CD14-positive monocyte (primary cell): Measurements from ENCODE around the gene WNT9B. TPM values are rescaled to one million over a fixed set of nuclear protein-coding genes. Genes with fewer than 3 reads are reported as not detected.

ENCODE experiments used
- DNase-seq, 3 donors: peaks; one replicate each; pipeline ENCODE4 v3.0.0-alpha.2; 2011 to 2022
- H2AFZ ChIP-seq: 2 replicates; pipeline ENCODE4 v1.6.0; 2012; ENCODE audit warnings: mild to moderate bottlenecking, low read depth, low read length, inconsistent platforms; ENCODE audit not compliant: insufficient read depth, poor library complexity, severe bottlenecking
- H3K27ac ChIP-seq, 2 donors: 1 replicate in 1 of 2; 2 replicates in 1 of 2; pipeline ENCODE4 v1.5.1; 2012 to 2013; ENCODE audit warnings: low read length in 2 of 2, control low read depth in 1 of 2, inconsistent platforms in 1 of 2, low read depth in 1 of 2, mild to moderate bottlenecking in 1 of 2
- H3K27me3 ChIP-seq, 2 donors: one replicate each; pipeline versions ENCODE4 v1.6.0 to v1.6.1; 2011 to 2013; ENCODE audit warnings: low read length in 2 of 2; ENCODE audit not compliant: control insufficient read depth in 2 of 2, insufficient read depth in 2 of 2
- H3K36me3 ChIP-seq, 2 donors: replicated peaks in 1 of 2; 1 replicate in 1 of 2; 2 replicates in 1 of 2; pipeline versions ENCODE4 v1.5.1 to v1.6.1; 2012 to 2013; ENCODE audit warnings: low read length in 2 of 2, control low read depth in 1 of 2, inconsistent platforms in 1 of 2, mild to moderate bottlenecking in 1 of 2; ENCODE audit not compliant: insufficient read depth in 2 of 2, control insufficient read depth in 1 of 2
- H3K4me1 ChIP-seq, 2 donors: 1 replicate in 1 of 2; 2 replicates in 1 of 2; pipeline versions ENCODE4 v1.5.1 to v1.6.1; 2012 to 2013; ENCODE audit warnings: low read length in 2 of 2, control low read depth in 1 of 2, inconsistent platforms in 1 of 2, mild to moderate bottlenecking in 1 of 2, moderate library complexity in 1 of 2; ENCODE audit not compliant: insufficient read depth in 2 of 2, control insufficient read depth in 1 of 2
- H3K4me2 ChIP-seq: replicated peaks from 2 replicates; pipeline ENCODE3; 2012; ENCODE audit warnings: low read length, moderate library complexity, mild to moderate bottlenecking; ENCODE audit not compliant: poor library complexity, severe bottlenecking; ENCODE audit errors: extremely low read depth
- H3K4me3 ChIP-seq, 3 experiments: fragments of 200-600 bp in 1 of 3; sonication (generic) in 1 of 3; replicated peaks in 1 of 3; 1 replicate in 2 of 3; 2 replicates in 1 of 3; pipeline ENCODE4 v1.5.1; 2011 to 2013; ENCODE audit warnings: low read length in 3 of 3, mild to moderate bottlenecking in 3 of 3, control low read depth in 2 of 3, low read depth in 2 of 3, inconsistent platforms in 1 of 3, moderate library complexity in 1 of 3
- H3K79me2 ChIP-seq: 2 replicates; pipeline ENCODE4 v1.6.0; 2012; ENCODE audit warnings: mild to moderate bottlenecking, control low read depth, inconsistent platforms, low read length, moderate library complexity; ENCODE audit not compliant: insufficient read depth
- H3K9ac ChIP-seq: 2 replicates; pipeline ENCODE4 v1.6.0; 2017; ENCODE audit warnings: low read length, mild to moderate bottlenecking; ENCODE audit not compliant: insufficient read depth, poor library complexity, severe bottlenecking
- H3K9me3 ChIP-seq, 2 donors: replicated peaks in 1 of 2; 1 replicate in 1 of 2; 2 replicates in 1 of 2; pipeline versions ENCODE4 v1.5.1 to v1.6.1; 2012 to 2013; ENCODE audit warnings: low read length in 2 of 2, control low read depth in 1 of 2; ENCODE audit not compliant: control insufficient read depth in 1 of 2, insufficient read depth in 1 of 2
- H4K20me1 ChIP-seq: 2 replicates; pipeline ENCODE4 v1.6.0; 2012; ENCODE audit warnings: mild to moderate bottlenecking, low read length, control low read depth, moderate library complexity; ENCODE audit not compliant: insufficient read depth
- H3K27ac Mint-ChIP-seq, 7 donors: one replicate each; pipeline ENCODE4 v1.8.0; 2020; ENCODE audit warnings: mild to moderate bottlenecking in 7 of 7, mixed read lengths in 7 of 7, moderate library complexity in 6 of 7, inconsistent platforms in 2 of 7
- H3K27me3 Mint-ChIP-seq, 3 donors: one replicate each; pipeline ENCODE4 v1.8.0; 2021 to 2022; ENCODE audit warnings: low read depth in 3 of 3, mild to moderate bottlenecking in 3 of 3, mixed read lengths in 3 of 3, moderate library complexity in 3 of 3, inconsistent platforms in 1 of 3
- H3K36me3 Mint-ChIP-seq, 2 donors: one replicate each; pipeline ENCODE4 v1.8.0; 2020; ENCODE audit warnings: mixed read lengths in 2 of 2, inconsistent platforms in 1 of 2, mild to moderate bottlenecking in 1 of 2
- H3K4me1 Mint-ChIP-seq: one replicate; pipeline ENCODE4 v1.8.0; 2020; ENCODE audit warnings: mild to moderate bottlenecking, mixed read lengths
- H3K4me3 Mint-ChIP-seq, 2 donors: one replicate each; pipeline ENCODE4 v1.8.0; 2020; ENCODE audit warnings: mild to moderate bottlenecking in 2 of 2, mixed read lengths in 2 of 2, moderate library complexity in 1 of 2
- H3K9me3 Mint-ChIP-seq, 7 donors: one replicate each; pipeline ENCODE4 v1.8.0; 2020 to 2022; ENCODE audit warnings: mixed read lengths in 7 of 7, mild to moderate bottlenecking in 6 of 7, moderate library complexity in 6 of 7, inconsistent platforms in 2 of 7
- WGBS: methylation state at CpG from one replicate; pipeline ENCODE4 v1.1.5; 2013; ENCODE audit warnings: missing lambda C conversion rate; ENCODE audit not compliant: insufficient coverage; 5-methylcytosine and 5-hydroxymethylcytosine counted together
- intact Hi-C, 2 donors: fragments of 100-400 bp; cut with micrococcal nuclease; formaldehyde crosslinking; loops; one replicate each; pipeline versions ENCODE4 v1.15.0 to v1.15.1; 2023
- polyA plus RNA-seq, 3 donors: library from polyadenylated mRNA; depleted of rRNA in 1 of 3; unstranded in 2 of 3; stranded (reverse) in 1 of 3; fragments of 300-500 nt in 2 of 3; fragments of >200 nt in 1 of 3; fragmentation: Illumina TruSeq in 2 of 3; gene quantifications; 1 replicate in 2 of 3; 2 replicates in 1 of 3; pipeline ENCODE4 v1.2.3, GENCODE V29; 2012 to 2021
- TF ChIP-seq, protein P1 (sequence below): fragments of 200-600 bp; IDR thresholded peaks from one replicate; pipeline ENCODE4 v1.8.0; 2022; ENCODE audit warnings: antibody characterized with exemption, mild to moderate bottlenecking

The WNT9B gene
- polyA plus RNA-seq, 3 donors, result 0.19 TPM; not detected in 2

DNA sequence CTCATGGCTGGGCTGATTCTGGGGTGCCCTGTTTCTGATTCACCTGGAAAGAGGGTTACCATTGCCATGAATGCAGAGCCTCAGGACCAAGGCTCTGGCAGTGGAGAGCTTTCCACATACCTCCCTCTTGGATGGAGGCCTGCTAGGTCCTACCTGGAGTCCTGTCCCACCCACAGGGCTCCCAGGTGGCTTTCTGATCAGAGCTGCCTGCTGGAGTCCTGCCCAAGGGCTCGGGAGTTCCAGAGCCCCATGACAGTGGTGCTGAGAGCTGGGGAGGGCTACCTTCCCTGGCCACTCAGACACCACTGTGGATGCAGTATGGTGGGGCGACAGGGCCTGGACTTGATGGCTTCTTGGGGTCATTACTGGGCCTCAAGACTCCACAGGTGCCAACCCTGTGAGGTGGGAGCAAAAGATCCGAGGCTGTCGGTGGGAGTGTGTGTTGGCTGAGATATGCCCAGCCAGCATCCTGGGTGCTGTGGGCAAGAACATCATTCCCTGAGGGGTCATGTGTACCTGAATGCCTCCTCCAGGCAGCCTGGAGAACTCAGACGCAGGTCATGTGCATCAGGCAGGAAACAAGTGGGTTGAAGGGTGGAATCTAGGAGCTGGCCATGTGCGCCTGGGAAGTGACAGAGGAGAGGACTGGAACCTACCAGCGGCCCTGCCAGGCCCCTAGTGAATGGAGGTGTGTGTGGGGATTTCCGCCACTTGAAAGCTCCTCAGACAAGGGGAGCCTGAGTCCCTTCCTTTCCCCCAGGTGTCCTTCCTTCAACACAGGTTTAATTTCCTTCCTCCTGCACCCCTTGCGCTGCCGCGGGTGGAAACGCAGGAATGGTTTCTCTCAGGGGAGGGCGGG is 30.6 kb upstream of the WNT9B start:
- H3K36me3 ChIP-seq, result no peaks in the 10 kb centered on the region
- intact Hi-C loops, result no loop called here
- no peaks in the 10 kb centered on the region for H4K20me1 ChIP-seq
- TF ChIP-seq, protein P1, sequence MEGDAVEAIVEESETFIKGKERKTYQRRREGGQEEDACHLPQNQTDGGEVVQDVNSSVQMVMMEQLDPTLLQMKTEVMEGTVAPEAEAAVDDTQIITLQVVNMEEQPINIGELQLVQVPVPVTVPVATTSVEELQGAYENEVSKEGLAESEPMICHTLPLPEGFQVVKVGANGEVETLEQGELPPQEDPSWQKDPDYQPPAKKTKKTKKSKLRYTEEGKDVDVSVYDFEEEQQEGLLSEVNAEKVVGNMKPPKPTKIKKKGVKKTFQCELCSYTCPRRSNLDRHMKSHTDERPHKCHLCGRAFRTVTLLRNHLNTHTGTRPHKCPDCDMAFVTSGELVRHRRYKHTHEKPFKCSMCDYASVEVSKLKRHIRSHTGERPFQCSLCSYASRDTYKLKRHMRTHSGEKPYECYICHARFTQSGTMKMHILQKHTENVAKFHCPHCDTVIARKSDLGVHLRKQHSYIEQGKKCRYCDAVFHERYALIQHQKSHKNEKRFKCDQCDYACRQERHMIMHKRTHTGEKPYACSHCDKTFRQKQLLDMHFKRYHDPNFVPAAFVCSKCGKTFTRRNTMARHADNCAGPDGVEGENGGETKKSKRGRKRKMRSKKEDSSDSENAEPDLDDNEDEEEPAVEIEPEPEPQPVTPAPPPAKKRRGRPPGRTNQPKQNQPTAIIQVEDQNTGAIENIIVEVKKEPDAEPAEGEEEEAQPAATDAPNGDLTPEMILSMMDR, result no peak
- H3K9ac ChIP-seq, result no peak overlapping the region
- DNase-seq, result no peak
- peaks cover 21 to 23% of the 10 kb centered on the region in 2 donors for H3K4me1 ChIP-seq
- no peak overlapping the region for H2AFZ ChIP-seq
- Mint-ChIP-seq H3K4me1 (peaks cover 35% of the 10 kb centered on the region), H3K27me3 (peaks cover 77 to 93% (median 84%) of the 10 kb centered on the region in 3 donors), H3K9me3 (peaks cover 2 to 31% (median 10%) of the 10 kb centered on the region in 7 donors), H3K4me3 (peak overlapping the region in 1 of 2 donors; percentile 90), H3K27ac (no peak overlapping the region), H3K36me3 (peaks cover 3 to 4% of the 10 kb centered on the region in 2 donors)
- H3K9me3 ChIP-seq, result peaks cover 0 to 41% of the 10 kb centered on the region in 2 donors
- peaks cover 60 to 76% of the 10 kb centered on the region in 2 donors for H3K27me3 ChIP-seq
- no peak overlapping the region for H3K4me3 ChIP-seq
- H3K27ac ChIP-seq, result no peak overlapping the region
- WGBS, result 48% methylated on average over 5 of the region's 13 CpGs
- no peaks in the 10 kb centered on the region for H3K79me2 ChIP-seq
- H3K4me2 ChIP-seq, result no peak overlapping the region

DNA sequence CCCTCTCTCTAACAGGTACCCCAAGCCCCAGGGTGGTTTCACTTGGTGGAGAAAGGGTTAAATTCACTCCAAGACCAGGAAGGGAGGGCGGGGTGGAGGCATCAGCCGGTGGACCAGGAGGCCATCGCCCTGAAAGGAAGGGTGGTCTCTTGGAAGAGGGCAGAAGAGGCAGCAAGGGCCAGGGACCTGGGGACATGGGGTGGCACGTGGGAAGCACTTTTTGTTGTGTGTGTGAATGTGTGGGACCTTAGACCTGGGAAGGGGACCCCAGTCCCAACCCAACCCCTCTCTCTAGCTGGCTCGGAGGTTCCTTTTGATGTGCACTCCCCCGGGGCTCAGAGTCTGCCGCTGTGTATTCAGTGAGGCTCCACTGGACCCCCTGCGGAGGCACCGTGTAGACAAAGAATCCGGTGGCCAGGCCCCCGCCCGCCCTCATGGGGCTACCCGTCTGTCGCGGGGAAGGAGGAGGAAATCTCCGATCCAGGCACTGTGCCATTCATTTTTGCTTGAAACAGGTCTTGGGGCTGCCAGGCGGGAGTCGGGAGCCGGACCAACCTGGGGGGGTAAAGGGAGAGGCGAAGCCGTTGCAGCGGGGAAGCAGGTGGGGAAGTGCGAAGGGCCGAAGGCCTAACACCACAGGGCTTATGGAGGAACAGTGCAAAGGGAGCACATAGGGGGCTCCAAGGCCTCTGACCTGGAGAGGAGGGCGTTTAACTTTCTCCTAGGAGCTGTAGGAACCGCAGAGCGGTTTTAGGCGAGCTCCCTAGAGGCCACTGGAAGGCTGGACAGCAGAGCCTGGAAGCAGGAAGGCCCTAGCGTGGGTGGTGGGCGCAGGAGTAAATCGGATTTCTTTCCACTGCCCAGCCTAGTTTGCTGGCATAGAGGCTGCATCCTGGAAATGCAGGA is 29.6 kb upstream of the WNT9B start:
- H2AFZ ChIP-seq, result no peak overlapping the region
- H3K9ac ChIP-seq, result no peak overlapping the region
- Mint-ChIP-seq H3K4me3 (peak overlapping the region in 1 of 2 donors; percentile 82), H3K36me3 (peaks cover 3 to 4% of the 10 kb centered on the region in 2 donors), H3K4me1 (peaks cover 35% of the 10 kb centered on the region), H3K27ac (peak overlapping the region in 1 of 7 donors; percentile 14), H3K9me3 (peaks cover 2 to 30% (median 6%) of the 10 kb centered on the region in 7 donors), H3K27me3 (peaks cover 70 to 86% (median 75%) of the 10 kb centered on the region in 3 donors)
- peaks cover 53 to 67% of the 10 kb centered on the region in 2 donors for H3K27me3 ChIP-seq
- H3K36me3 ChIP-seq, result no peaks in the 10 kb centered on the region
- no peak overlapping the region for H3K4me2 ChIP-seq
- intact Hi-C loops, result no loop called here
- DNase-seq, result no peak
- no peak overlapping the region for H3K4me3 ChIP-seq
- no peak overlapping the region for H3K27ac ChIP-seq
- H4K20me1 ChIP-seq, result no peaks in the 10 kb centered on the region
- TF ChIP-seq, protein P1, result no peak
- H3K4me1 ChIP-seq, result peaks cover 21 to 23% of the 10 kb centered on the region in 2 donors
- WGBS, result 20% methylated on average over 27 of the region's 31 CpGs
- no peaks in the 10 kb centered on the region for H3K79me2 ChIP-seq
- peaks cover 0 to 41% of the 10 kb centered on the region in 2 donors for H3K9me3 ChIP-seq
